Stimulated activated naive CD8-positive, alpha-beta T cell treated with anti-CD3 and anti-CD28 coated beads, Interleukin-15, Interleukin-2, amounts not matched to agents 100 ng/mL and 50 ng/mL, for 24 hours (primary cell): ENCODE data around the gene DIP2B.
A peak's percentile ranks its signal among the peaks of the same experiment; 100 is the strongest.

Source experiments
- H3K27ac Mint-ChIP-seq: one replicate; pipeline ENCODE4 v1.8.0; 2021; ENCODE audit warnings: mild to moderate bottlenecking, mixed read lengths
- H3K27me3 Mint-ChIP-seq: one replicate; pipeline ENCODE4 v1.8.0; 2021; ENCODE audit warnings: mixed read lengths
- H3K36me3 Mint-ChIP-seq: one replicate; pipeline ENCODE4 v1.8.0; 2021; ENCODE audit warnings: low read depth, mixed read lengths
- H3K4me1 Mint-ChIP-seq: one replicate; pipeline ENCODE4 v1.8.0; 2021; ENCODE audit warnings: low read depth, mixed read lengths
- H3K4me3 Mint-ChIP-seq: one replicate; pipeline ENCODE4 v1.8.0; 2021; ENCODE audit warnings: mild to moderate bottlenecking, mixed read lengths
- H3K9me3 Mint-ChIP-seq: one replicate; pipeline ENCODE4 v1.8.0; 2021; ENCODE audit warnings: mixed read lengths

DIP2B gene

GRCh38 chr12:50599366-50600095 lies 94.7 kb downstream of the DIP2B start:
- H3K4me1 Mint-ChIP-seq = peaks cover 48% of the 10 kb centered on the region

DNA sequence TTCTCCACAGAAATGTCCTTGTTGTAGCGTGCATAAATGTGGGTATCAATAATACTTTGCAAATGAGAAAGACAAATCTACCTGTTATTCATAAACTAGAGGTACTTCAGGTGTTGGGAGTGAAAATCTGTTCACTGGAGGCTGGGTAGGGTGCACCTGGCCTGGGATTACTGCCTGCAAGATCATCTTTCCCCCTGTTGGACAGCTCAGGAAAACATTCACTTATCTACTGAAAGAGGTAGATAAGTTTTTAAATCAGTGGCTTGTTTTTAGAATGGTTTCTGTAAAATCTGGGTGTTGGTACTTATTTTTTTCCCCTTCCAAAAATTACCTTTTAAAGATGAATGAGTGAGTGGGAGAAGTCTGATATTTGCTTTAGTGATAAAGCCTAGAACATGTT lies 95.6 kb downstream of the DIP2B start:
- Mint-ChIP-seq H3K4me3 (no peak overlapping the region), H3K4me1 (peaks cover 48% of the 10 kb centered on the region)

More at GRCh38 chr12:50599366-50600095, 94.7 kb downstream of the DIP2B start:
- Mint-ChIP-seq H3K9me3 (no peaks in the 10 kb centered on the region), H3K27me3 (no peaks in the 10 kb centered on the region), H3K36me3 (peaks cover 20% of the 10 kb centered on the region), H3K4me3 (no peak overlapping the region), H3K27ac (peak overlapping the region; percentile 21)

DNA sequence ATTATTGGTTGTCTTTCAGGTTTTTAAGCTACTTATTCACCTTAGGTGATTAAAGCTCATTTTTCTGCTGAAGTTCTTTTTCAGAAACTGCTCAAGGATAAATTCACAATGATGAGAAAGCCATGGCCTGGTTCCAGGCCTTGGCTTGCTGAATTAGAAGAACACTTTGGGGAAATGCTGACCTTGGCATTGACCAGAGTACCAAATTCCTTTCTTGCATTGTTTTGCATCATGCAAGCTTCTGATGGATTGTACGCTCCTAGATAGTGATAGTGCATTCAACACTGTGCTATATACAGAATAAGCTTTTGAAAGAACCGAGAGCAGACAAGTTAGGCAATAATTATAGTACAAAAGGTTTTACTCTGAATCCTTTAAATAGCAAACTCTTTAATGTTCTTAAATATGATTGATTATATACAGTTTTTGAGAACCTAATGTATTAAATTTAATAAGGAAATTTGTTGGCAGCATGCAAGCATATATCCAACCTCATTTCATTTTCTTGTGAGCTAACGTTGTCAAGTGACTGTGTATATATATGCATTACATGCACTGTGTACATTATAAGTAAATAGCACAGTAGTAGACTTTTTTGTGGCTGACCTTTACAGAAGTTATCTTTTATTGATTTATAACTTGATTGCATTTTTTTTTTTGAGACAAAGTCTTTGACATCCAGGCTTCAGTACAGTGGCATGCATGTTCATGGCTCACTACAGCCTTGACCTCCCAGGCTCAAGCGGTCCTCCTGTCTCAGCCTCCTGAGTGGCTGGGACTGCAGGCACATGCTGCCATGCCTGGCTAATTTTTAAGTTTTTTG lies 99.2 kb downstream of the DIP2B start:
- H3K36me3 Mint-ChIP-seq = peaks cover 20% of the 10 kb centered on the region
- no peaks in the 10 kb centered on the region for H3K9me3 Mint-ChIP-seq
- H3K4me1 Mint-ChIP-seq = peaks cover 38% of the 10 kb centered on the region

More for the DNA sequence above, 95.6 kb downstream of the DIP2B start:
- Mint-ChIP-seq H3K27me3 (no peaks in the 10 kb centered on the region), H3K27ac (peak overlapping the region; percentile 21), H3K9me3 (no peaks in the 10 kb centered on the region), H3K36me3 (peaks cover 20% of the 10 kb centered on the region)

GRCh38 chr12:50604640-50604920 lies 99.8 kb downstream of the DIP2B start:
- Mint-ChIP-seq H3K27ac (no peak overlapping the region), H3K36me3 (peaks cover 24% of the 10 kb centered on the region), H3K4me3 (no peak overlapping the region), H3K9me3 (no peaks in the 10 kb centered on the region), H3K4me1 (peaks cover 35% of the 10 kb centered on the region), H3K27me3 (no peaks in the 10 kb centered on the region)

More for the DNA sequence above, 99.2 kb downstream of the DIP2B start:
- H3K27me3 Mint-ChIP-seq = no peaks in the 10 kb centered on the region
- no peak overlapping the region for H3K4me3 Mint-ChIP-seq
- no peak overlapping the region for H3K27ac Mint-ChIP-seq

DNA sequence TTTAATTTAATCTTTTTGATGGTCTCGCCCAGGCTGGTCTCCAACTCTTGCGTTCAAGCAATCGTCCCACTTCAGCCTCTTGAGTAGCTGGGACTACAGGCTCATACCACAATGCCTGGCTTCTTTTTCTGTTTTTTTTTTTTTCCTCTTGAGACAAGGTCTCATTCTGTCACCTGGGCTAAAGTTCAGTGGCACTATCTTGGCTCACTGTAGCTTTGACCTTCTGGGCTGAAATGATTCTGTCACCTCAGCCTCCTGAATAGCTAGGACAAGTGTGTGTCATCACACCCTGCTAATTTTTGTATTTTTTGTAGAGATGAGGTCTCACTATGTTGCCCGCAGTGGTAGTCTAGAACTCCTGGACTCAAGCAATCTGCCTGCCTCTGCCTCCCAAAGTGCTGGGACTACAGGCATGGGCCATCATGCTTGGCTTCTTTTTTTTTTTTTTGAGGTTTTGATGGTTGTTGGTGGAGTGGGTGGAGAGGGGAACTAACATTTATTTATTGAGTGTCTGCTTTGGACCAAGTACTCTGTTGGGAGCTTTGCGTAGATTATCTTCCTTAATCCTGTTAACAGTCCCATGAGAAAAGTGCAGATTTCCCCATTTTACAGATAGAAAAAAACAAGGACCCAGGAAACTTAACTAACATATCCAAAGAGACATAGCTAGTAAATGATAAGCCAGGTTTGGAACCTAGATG lies 102.0 kb downstream of the DIP2B start:
- no peak overlapping the region for H3K4me3 Mint-ChIP-seq
- no peaks in the 10 kb centered on the region for H3K27me3 Mint-ChIP-seq

GRCh38 chr12:50609292-50609874 lies 104.6 kb downstream of the DIP2B start:
- H3K4me3 Mint-ChIP-seq = no peak overlapping the region
- H3K27ac Mint-ChIP-seq = no peak overlapping the region
- H3K9me3 Mint-ChIP-seq = no peaks in the 10 kb centered on the region
- peaks cover 7% of the 10 kb centered on the region for H3K36me3 Mint-ChIP-seq
- H3K27me3 Mint-ChIP-seq = no peaks in the 10 kb centered on the region
- H3K4me1 Mint-ChIP-seq = peaks cover 20% of the 10 kb centered on the region

More for the DNA sequence above, 102.0 kb downstream of the DIP2B start:
- H3K4me1 Mint-ChIP-seq = peaks cover 21% of the 10 kb centered on the region
- no peaks in the 10 kb centered on the region for H3K9me3 Mint-ChIP-seq
- peaks cover 8% of the 10 kb centered on the region for H3K36me3 Mint-ChIP-seq
- no peak overlapping the region for H3K27ac Mint-ChIP-seq

- no peaks in the 10 kb centered on the region for H3K9me3 Mint-ChIP-seq
- no peaks in the 10 kb centered on the region for H3K27me3 Mint-ChIP-seq
- no peak overlapping the region for H3K4me3 Mint-ChIP-seq
- peaks cover 20% of the 10 kb centered on the region for H3K4me1 Mint-ChIP-seq
- H3K36me3 Mint-ChIP-seq = peaks cover 7% of the 10 kb centered on the region
- H3K27ac Mint-ChIP-seq = no peak overlapping the region
Observed at GRCh38 chr12:50610171-50610570, 105.4 kb downstream of the DIP2B start.

- Mint-ChIP-seq H3K27ac (no peak overlapping the region), H3K4me3 (no peak overlapping the region), H3K36me3 (peaks cover 7% of the 10 kb centered on the region), H3K9me3 (no peaks in the 10 kb centered on the region), H3K27me3 (no peaks in the 10 kb centered on the region), H3K4me1 (peaks cover 25% of the 10 kb centered on the region)
Observed at GRCh38 chr12:50611021-50611744, 106.4 kb downstream of the DIP2B start.

DNA sequence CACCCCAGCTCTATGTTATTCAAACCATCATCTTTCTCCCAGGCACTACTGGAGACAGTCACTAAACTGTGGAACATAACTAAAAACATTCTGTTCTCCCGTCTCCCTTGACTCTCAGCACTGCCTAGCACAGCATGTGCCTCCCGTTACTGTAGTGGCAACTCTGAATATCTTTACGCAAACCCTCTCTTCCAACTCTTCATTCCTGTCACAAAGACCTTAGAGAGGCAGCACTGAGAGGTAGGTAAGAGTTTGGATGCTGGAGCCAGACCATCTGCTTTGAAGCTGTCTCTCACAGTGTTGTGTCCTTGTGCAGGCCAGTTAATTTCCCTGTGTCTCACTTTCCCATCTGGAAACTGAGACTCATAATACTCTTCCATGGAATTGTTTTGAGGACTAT lies 108.1 kb downstream of the DIP2B start:
- H3K27ac Mint-ChIP-seq = no peak overlapping the region
- H3K36me3 Mint-ChIP-seq = peaks cover 7% of the 10 kb centered on the region
- no peak overlapping the region for H3K4me3 Mint-ChIP-seq
- no peaks in the 10 kb centered on the region for H3K9me3 Mint-ChIP-seq
- no peaks in the 10 kb centered on the region for H3K27me3 Mint-ChIP-seq
- peaks cover 10% of the 10 kb centered on the region for H3K4me1 Mint-ChIP-seq

GRCh38 chr12:50613463-50613862 lies 108.7 kb downstream of the DIP2B start:
- H3K36me3 Mint-ChIP-seq = peaks cover 7% of the 10 kb centered on the region
- H3K27ac Mint-ChIP-seq = no peak overlapping the region
- no peaks in the 10 kb centered on the region for H3K9me3 Mint-ChIP-seq
- peaks cover 10% of the 10 kb centered on the region for H3K4me1 Mint-ChIP-seq
- H3K4me3 Mint-ChIP-seq = no peak overlapping the region
- no peaks in the 10 kb centered on the region for H3K27me3 Mint-ChIP-seq

GRCh38 chr12:50614167-50614759 lies 109.5 kb downstream of the DIP2B start:
- peaks cover 6% of the 10 kb centered on the region for H3K36me3 Mint-ChIP-seq
- no peaks in the 10 kb centered on the region for H3K9me3 Mint-ChIP-seq
- H3K27me3 Mint-ChIP-seq = no peaks in the 10 kb centered on the region
- no peak overlapping the region for H3K27ac Mint-ChIP-seq
- no peak overlapping the region for H3K4me3 Mint-ChIP-seq
- peaks cover 16% of the 10 kb centered on the region for H3K4me1 Mint-ChIP-seq

DNA sequence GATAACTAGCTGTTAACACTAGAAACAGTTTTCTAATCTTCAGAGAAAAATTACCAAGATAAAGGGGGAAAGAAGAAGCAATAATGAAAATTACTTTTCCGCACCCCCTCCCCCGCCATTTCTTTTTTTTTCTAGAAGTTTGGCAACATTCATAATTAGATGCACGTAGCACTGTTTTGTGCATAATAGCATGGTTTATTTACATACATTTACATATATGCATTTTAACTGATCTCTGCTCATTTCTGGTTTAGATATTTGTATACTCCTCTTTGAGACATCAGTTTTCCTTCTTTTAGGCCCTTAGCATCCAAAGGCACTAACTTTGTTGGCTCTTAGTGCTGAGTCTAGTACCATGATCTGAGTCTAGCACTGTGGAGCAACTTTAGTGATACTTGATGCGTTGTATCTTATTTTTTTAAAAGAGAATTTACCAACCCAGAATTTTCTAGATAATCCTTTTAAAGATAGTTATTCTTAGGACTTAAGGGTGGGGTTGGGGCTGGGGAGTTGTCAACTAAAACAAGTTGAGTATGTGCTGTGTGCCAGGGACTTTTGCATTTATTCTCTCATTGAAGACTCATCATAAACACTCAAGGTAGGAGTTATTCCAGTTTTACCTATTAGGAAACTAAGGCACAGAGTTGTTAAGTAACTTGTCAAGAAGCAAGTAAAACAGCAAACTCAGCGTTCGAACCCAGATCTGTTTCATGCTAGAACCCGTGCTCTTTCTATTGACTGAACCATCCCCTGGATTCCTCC lies 110.5 kb downstream of the DIP2B start:
- H3K9me3 Mint-ChIP-seq = no peaks in the 10 kb centered on the region
- peaks cover 23% of the 10 kb centered on the region for H3K4me1 Mint-ChIP-seq
- H3K27ac Mint-ChIP-seq = no peak overlapping the region
- H3K4me3 Mint-ChIP-seq = no peak overlapping the region
- H3K36me3 Mint-ChIP-seq = no peaks in the 10 kb centered on the region
- H3K27me3 Mint-ChIP-seq = no peaks in the 10 kb centered on the region

DNA sequence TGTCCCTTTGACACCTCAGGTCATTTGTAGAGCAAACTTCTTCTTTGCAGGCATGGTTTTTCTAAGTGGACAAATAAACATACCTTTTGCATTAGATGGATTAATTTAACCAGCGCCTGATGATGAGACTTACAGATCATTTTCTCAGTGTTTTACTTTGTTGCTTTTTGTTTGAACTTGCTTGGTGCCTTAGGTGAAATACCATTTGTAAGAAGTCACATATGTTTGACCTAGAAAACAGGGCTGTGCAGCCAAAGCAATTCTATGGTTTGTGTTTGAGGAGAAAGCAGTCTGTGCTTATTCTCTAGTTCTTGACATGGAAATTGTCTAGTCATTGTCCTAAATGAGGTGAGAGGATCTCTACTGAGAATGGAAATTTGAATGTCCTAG lies 111.1 kb downstream of the DIP2B start:
- H3K27ac Mint-ChIP-seq = no peak overlapping the region

More for the DNA sequence above, 111.1 kb downstream of the DIP2B start:
- H3K36me3 Mint-ChIP-seq = no peaks in the 10 kb centered on the region
- H3K4me3 Mint-ChIP-seq = no peak overlapping the region
- H3K4me1 Mint-ChIP-seq = peaks cover 29% of the 10 kb centered on the region
- H3K9me3 Mint-ChIP-seq = no peaks in the 10 kb centered on the region
- H3K27me3 Mint-ChIP-seq = no peaks in the 10 kb centered on the region
